Subcutaneous adipose tissue (tissue), 4 donors: ENCODE results near the gene KIF26B. TPM values are rescaled to one million over a fixed set of nuclear protein-coding genes. Genes with fewer than 3 reads are reported as not detected.

ENCODE experiments used
- total RNA-seq, 4 donors: library from RNA; depleted of rRNA; stranded (reverse); fragments of >200 nt; gene quantifications; one replicate each; pipeline ENCODE4 v1.1.0, GENCODE V29; 2016
- TF ChIP-seq, protein P1 (sequence below): fragments of 450-650 bp; IDR thresholded peaks from one replicate; pipeline ENCODE4 v1.5.1; 2016; ENCODE audit warnings: low read depth, mild to moderate bottlenecking, control low read depth, antibody characterized with exemption, moderate library complexity

The KIF26B gene
- total RNA-seq, 4 donors from 2014 or later, result under 0.01 to 0.16 (median under 0.01) TPM

DNA sequence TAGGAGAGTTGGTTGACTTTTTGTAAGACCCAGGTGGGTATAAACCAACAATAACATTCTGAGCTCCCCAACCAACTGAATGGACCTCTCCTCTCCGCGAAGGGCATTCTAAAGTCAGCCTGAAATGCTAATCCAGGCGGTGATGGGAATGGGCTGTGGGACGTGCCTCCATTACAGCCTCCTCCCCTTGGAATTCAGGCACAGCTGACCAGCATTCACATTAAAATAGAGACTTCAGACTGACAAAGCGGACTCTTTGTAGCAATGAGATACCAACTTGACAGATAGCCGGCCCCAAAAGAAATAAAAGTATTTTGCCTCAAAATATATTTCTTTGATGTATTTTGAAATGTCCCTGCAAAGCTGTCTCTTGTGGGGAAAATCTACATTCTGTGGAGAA, 101.7 kb downstream of the KIF26B start:
- TF ChIP-seq, protein P1, sequence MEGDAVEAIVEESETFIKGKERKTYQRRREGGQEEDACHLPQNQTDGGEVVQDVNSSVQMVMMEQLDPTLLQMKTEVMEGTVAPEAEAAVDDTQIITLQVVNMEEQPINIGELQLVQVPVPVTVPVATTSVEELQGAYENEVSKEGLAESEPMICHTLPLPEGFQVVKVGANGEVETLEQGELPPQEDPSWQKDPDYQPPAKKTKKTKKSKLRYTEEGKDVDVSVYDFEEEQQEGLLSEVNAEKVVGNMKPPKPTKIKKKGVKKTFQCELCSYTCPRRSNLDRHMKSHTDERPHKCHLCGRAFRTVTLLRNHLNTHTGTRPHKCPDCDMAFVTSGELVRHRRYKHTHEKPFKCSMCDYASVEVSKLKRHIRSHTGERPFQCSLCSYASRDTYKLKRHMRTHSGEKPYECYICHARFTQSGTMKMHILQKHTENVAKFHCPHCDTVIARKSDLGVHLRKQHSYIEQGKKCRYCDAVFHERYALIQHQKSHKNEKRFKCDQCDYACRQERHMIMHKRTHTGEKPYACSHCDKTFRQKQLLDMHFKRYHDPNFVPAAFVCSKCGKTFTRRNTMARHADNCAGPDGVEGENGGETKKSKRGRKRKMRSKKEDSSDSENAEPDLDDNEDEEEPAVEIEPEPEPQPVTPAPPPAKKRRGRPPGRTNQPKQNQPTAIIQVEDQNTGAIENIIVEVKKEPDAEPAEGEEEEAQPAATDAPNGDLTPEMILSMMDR, result no peak

DNA sequence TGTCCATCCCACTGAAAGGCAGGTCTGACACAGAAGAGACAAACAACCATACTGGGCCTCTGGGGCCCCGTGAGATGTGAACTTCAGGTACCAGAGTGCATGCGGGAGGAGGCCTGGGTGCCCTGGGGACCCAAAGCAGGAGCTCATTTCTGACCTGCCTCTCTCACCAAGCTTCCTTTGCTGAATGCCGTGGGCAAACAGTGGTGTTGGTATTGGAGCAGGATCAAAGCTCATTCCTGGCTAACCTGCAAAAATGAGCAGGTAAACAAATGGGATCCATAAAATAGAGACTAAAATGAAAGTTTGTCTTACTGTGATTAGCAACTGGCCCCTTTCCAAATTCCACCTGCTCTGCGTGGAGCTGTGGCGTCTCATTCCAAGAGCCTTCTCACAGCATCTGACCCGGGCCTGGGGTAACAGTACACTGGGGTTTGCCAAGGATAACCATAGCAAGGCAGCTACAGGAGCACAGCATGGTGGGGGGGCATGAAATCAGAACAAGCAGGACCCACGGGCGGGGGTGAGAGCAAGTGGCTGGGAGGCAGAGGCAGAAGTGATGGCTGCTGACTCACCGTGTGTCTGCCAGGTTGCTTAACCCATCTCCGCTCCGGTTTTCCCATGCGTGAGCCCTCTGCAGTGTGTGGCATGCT, 103.6 kb downstream of the KIF26B start:
- TF ChIP-seq, protein P1, result no peak

DNA sequence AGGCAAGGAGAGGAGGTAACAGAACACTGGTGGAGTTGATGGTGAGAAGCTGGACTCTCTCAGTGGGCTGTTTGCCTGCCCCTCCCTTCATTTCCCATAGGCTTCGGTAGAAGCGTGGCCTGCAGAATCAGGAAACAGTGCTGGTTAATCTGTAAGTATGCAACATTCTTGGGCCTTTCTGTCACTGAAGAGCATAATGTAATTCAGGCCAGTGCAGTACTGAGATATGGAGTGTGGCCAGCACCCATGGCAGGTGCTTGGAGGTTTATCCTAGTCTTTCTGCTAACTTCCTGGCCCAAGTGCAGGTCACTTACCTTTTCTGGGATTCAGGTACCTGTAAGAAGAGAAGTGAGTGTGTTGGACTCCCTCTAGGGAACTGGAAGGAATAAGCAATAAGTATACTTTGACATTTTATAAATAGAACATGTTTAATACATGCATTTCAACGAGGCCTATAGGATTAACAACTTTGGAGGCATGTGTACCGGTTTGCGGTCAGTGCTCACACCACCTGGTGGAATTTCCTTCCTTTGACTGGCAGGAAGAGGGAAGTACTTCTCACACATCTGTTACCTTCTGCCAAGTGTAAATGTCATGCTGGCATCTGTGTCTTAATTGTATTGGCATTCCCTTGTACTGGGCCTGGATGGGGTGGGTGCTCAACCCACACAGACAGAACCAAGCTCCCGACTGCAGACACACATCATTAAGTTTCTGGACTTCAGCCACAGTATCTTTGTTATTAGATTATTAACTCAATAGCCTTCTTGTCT, 105.5 kb downstream of the KIF26B start:
- TF ChIP-seq, protein P1, result no peak

DNA sequence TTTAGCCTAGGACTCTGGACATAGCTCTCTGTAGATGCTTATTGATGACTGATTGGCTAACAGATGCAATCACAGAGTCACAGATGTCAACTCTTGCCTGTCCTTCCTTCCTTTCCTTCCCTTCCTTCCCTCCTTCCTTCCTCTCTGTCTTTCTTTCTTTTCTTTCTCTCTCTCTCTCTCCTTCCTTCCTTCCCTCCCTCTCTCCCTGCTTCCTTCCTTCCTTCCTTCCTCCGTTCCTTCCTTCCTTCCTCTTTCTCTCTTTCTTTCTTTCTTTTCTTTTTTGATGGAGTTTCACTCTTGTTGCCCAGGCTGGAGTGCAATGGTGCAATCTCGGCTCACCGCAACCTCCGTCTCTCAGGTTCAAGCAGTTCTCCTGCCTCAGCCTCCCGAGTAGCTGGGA, 106.1 kb downstream of the KIF26B start:
- TF ChIP-seq, protein P1, result no peak

DNA sequence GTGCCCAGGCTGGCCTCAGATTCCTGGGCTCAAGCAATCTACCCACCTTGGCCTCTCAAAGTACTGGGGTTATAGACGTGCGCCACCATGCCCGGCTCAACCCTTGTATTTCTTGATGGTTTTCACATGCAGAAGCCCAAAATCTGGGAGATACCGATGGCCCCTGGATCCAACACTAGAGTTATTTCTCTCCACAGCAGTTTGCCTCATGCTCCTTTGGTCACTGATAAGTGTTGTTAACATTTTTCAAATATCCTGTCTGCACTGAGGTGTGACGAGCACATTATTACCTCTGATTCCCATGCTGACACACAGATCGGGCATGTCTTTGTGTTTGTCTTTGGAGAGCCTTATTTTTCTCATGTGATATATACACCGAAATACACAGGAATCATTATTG, 107.0 kb downstream of the KIF26B start:
- TF ChIP-seq, protein P1, result no peak

DNA sequence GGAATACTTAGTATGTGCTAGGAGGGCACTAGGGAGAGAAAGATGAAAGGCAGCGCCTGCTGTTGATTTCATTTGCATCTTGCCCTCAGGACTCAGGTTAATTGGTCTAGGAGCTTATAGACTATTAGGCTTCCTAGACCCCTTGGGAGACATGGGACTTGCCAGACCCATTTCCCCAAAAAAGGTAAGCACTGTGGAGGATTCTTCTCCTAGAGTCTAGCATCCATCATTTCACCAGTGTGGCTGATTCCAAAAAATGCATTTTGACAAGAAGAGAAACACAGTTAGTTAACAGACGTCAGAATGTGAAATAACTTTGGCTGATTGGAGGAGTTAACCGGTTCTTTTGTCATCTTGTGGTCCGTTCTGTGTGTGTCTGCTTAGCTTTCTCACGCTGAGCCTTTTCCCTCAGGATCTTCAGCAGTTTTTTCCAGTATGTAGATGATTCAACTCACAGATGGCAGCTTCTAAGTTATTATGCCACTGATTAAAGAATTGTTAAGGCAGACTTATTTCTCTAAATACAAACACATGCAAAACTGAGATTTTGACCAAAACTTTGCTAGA, 108.8 kb downstream of the KIF26B start:
- TF ChIP-seq, protein P1, result no peak

DNA sequence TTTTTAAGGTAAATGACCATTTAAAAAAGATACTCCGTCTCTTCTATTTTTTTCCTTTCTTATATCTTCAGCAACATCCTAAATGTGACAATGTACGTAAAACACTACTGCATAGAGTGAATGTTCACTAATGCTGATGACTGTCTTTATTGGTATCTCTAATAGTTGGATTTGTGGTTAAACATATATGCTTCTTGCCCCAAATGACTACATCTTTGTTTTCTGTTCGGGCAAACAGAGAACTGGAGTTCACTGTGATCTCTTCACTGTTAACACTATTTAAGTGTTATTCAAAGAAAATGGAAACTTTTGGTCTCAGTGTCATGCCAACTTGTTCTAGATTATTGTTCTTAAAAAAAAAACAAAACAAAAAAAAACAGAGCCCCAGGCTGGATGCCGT, 109.4 kb downstream of the KIF26B start:
- TF ChIP-seq, protein P1, result no peak
